HUES6 (cell line): ENCODE results near the gene N4BP2L2.
"Not testable (repeated sequence)": the region's sequence is repeated elsewhere in the genome, so short reads cannot be mapped to it uniquely, and the experiment has no call there.

Source experiments
- H3K27ac ChIP-seq: 2 replicates; pipeline ENCODE4 v1.7.0; 2013; ENCODE audit warnings: low read depth, mild to moderate bottlenecking, low read length, inconsistent platforms
- H3K27me3 ChIP-seq: 2 replicates; pipeline ENCODE4 v1.6.1; 2013; ENCODE audit warnings: low read length; ENCODE audit not compliant: control insufficient read depth, insufficient read depth
- H3K36me3 ChIP-seq: 2 replicates; pipeline ENCODE4 v1.6.1; 2013; ENCODE audit warnings: low read length; ENCODE audit not compliant: control insufficient read depth, insufficient read depth
- H3K4me1 ChIP-seq: 2 replicates; pipeline ENCODE4 v1.6.1; 2013; ENCODE audit warnings: low read length; ENCODE audit not compliant: control insufficient read depth, insufficient read depth
- H3K4me3 ChIP-seq: 2 replicates; pipeline ENCODE4 v1.5.1; 2013; ENCODE audit warnings: low read depth, low read length
- H3K9ac ChIP-seq: one replicate; pipeline ENCODE4 v1.6.1; 2013; ENCODE audit warnings: mild to moderate bottlenecking, low read length
- H3K9me3 ChIP-seq: 2 replicates; pipeline ENCODE4 v1.6.1; 2013; ENCODE audit warnings: low read depth, low read length; ENCODE audit not compliant: control insufficient read depth, insufficient read depth

N4BP2L2 gene

DNA sequence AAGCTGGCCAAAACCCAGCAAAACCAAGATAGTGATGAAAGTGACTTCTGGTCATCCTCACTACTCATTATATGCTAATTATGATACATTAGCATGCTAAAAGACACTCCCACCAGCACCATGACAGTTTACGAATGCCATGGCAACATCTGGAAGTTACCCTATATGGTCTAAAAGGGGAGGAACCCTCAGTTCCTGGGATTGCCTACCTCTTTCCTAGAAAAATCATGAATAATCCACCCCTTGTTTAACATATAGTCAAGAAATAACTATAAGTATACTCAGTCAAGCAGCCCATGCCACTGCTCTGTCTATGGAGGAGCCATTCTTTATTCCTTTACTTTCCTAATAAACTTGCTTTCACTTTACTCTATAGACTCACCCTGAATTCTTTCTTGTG is 22.2 kb upstream of the N4BP2L2 start:
- peaks cover 11% of the 10 kb centered on the region for H3K9me3 ChIP-seq
- H3K27ac ChIP-seq, H3K4me1 ChIP-seq, H3K27me3 ChIP-seq, H3K36me3 ChIP-seq, H3K4me3 ChIP-seq, H3K9ac ChIP-seq: not testable (repeated sequence)

- no peaks in the 10 kb centered on the region for H3K36me3 ChIP-seq
- H3K9ac ChIP-seq, result no peak overlapping the region
- no peaks in the 10 kb centered on the region for H3K9me3 ChIP-seq
- H3K27ac ChIP-seq, result no peak overlapping the region
- H3K4me1 ChIP-seq, result no peaks in the 10 kb centered on the region
- H3K27me3 ChIP-seq, result no peaks in the 10 kb centered on the region
- H3K4me3 ChIP-seq, result no peak overlapping the region
Observed at GRCh38 chr13:32555613-32556012, 17.0 kb upstream of the N4BP2L2 start.

GRCh38 chr13:32553720-32554119 is 15.1 kb upstream of the N4BP2L2 start:
- no peaks in the 10 kb centered on the region for H3K9me3 ChIP-seq

DNA sequence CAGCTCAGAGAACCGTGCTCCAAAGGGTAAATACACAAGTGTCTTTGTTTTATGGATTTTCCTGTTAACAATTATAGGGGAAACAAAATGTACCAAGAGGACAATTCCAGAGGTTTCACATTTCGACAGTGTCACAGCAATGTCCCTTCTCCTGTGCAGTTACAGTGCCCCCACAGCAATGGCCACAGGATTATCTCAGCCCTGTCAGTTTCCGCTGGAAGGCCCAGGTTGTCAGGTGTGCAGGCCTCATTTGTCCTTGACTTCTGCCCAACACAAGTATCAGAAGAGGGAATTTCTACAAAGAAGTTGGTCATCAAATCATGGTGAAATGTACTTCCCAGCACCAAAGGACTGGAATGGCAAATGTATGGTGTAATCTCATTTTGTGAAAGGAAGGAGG is 11.2 kb upstream of the N4BP2L2 start:
- no peak overlapping the region for H3K4me3 ChIP-seq
- no peak overlapping the region for H3K27ac ChIP-seq
- H3K9ac ChIP-seq, result no peak overlapping the region
- H3K9me3 ChIP-seq, result no peaks in the 10 kb centered on the region
- no peaks in the 10 kb centered on the region for H3K27me3 ChIP-seq
- no peaks in the 10 kb centered on the region for H3K36me3 ChIP-seq
- no peaks in the 10 kb centered on the region for H3K4me1 ChIP-seq

More at GRCh38 chr13:32553720-32554119, 15.1 kb upstream of the N4BP2L2 start:
- H3K9ac ChIP-seq, result no peak overlapping the region
- H3K4me3 ChIP-seq, result no peak overlapping the region
- H3K4me1 ChIP-seq, result no peaks in the 10 kb centered on the region
- no peak overlapping the region for H3K27ac ChIP-seq
- H3K27me3 ChIP-seq, result no peaks in the 10 kb centered on the region
- no peaks in the 10 kb centered on the region for H3K36me3 ChIP-seq

GRCh38 chr13:32548837-32549236 is 10.2 kb upstream of the N4BP2L2 start:
- H3K9me3 ChIP-seq, result no peaks in the 10 kb centered on the region
- no peaks in the 10 kb centered on the region for H3K36me3 ChIP-seq
- no peaks in the 10 kb centered on the region for H3K4me1 ChIP-seq
- H3K27ac ChIP-seq, result no peak overlapping the region
- no peaks in the 10 kb centered on the region for H3K27me3 ChIP-seq
- H3K9ac ChIP-seq, result no peak overlapping the region
- no peak overlapping the region for H3K4me3 ChIP-seq

DNA sequence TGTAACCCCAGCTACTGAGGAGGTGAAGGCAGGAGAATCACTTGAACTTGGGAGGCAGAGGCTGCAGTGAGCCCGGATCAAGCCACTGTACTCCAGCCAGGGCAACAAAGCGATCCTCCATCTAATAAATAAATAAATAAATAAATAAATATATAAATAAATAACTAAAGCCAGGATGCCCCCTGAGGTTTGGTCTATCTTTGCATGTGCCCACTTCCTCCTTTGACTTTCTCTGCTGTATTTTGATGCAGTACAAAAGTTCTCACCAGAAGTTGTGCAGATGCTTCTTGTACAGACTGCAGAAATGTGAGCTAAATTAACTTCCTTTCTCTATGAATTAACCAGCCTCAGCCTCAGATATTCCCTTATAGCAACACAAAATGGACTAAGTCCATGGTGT is 6.5 kb upstream of the N4BP2L2 start:
- Histone ChIP-seq H3K4me1 (no peaks in the 10 kb centered on the region), H3K27me3 (no peaks in the 10 kb centered on the region), H3K9ac (no peak overlapping the region), H3K36me3 (no peaks in the 10 kb centered on the region), H3K9me3 (no peaks in the 10 kb centered on the region), H3K27ac (no peak overlapping the region), H3K4me3 (no peak overlapping the region)

DNA sequence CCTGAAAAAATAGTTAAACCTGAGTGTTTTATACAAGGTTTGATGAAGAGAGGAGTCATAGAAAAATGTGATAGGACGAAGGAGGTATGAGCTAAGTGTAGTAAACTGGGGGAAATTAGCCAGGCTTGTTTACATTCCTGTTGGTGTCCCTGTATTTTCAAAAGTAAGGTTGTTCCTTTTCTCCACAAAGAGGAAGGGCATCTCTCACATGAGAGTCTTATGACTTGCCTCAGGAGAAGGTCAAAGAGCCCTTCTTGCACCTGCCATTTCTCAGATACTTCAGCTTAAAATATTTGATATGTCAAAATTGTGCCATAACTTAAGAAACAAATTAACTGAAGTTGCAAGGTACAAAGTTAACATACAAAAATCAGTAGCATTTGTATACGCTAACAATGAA is 3.6 kb upstream of the N4BP2L2 start:
- Histone ChIP-seq H3K27me3 (no peaks in the 10 kb centered on the region), H3K27ac (no peak overlapping the region), H3K4me3 (no peak overlapping the region), H3K4me1 (no peaks in the 10 kb centered on the region), H3K36me3 (no peaks in the 10 kb centered on the region), H3K9ac (no peak overlapping the region), H3K9me3 (no peaks in the 10 kb centered on the region)

DNA sequence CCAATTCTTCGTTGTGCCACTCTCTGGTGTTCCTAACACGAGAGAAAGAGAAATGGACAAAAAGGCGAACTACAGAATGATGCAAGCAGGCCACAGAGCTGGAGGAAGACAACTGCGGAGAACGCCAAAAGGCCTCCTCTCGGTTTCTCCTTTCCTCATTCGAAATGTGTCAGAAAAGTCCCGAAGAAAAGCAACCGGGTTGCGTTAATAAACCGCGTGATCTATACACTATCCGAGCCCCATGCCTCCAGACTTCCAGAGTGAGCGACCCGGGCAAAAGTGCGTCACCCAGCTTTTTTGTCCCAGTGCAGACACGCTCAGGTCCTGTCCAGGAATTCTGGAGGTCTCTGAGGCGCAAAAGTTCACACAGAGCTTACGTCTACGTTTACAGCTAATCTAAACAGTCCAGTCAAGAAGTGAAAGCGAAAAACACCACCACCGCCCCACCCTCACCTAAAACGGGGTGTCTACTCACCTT is 413 bp downstream of the N4BP2L2 start:
- peaks cover 24% of the 10 kb centered on the region for H3K36me3 ChIP-seq
- H3K4me3 ChIP-seq, result peak overlapping the region; percentile 88
- H3K9ac ChIP-seq, result peak overlapping the region; percentile 73
- peak overlapping the region; percentile 10 for H3K27ac ChIP-seq
- no peaks in the 10 kb centered on the region for H3K27me3 ChIP-seq
- no peaks in the 10 kb centered on the region for H3K4me1 ChIP-seq
- H3K9me3 ChIP-seq, result no peaks in the 10 kb centered on the region

DNA sequence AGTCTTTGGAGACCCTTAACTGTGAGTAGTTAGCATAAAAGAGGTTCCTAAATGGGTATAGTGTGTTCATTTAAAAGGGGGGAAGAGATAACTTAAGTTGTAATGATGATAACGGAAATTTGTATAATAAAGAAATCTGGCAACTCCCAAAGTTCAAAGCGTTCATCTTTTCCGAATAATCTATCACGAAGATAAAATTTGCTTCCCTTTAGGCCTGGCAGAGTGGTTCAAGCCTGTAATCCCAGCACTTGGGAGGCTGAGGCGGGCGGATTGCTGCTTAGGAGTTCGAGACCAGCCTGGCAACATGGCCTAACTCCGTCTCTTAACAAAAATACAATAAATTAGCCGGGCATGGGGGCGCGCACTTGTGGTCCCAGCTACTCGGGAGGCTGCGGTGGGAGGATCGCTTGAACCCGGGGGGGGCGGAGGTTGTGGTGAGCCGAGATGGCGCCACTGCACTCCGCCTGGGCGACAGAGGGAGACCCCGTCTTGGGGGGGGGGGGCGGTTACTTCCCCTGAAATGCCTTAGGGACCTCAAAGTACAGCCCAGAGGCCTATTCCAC is 934 bp downstream of the N4BP2L2 start:
- Histone ChIP-seq H3K4me1 (no peaks in the 10 kb centered on the region), H3K27ac (peak overlapping the region; percentile 10), H3K9me3 (no peaks in the 10 kb centered on the region), H3K36me3 (peaks cover 24% of the 10 kb centered on the region), H3K27me3 (no peaks in the 10 kb centered on the region), H3K9ac (peak overlapping the region; percentile 73), H3K4me3 (peak overlapping the region; percentile 88)

- H3K27ac ChIP-seq, result no peak overlapping the region
- H3K27me3 ChIP-seq, result no peaks in the 10 kb centered on the region
- no peaks in the 10 kb centered on the region for H3K4me1 ChIP-seq
- no peak overlapping the region for H3K4me3 ChIP-seq
- peaks cover 27% of the 10 kb centered on the region for H3K36me3 ChIP-seq
- H3K9me3 ChIP-seq, result no peaks in the 10 kb centered on the region
- no peak overlapping the region for H3K9ac ChIP-seq
Observed at GRCh38 chr13:32535748-32536147, 2.8 kb downstream of the N4BP2L2 start.

DNA sequence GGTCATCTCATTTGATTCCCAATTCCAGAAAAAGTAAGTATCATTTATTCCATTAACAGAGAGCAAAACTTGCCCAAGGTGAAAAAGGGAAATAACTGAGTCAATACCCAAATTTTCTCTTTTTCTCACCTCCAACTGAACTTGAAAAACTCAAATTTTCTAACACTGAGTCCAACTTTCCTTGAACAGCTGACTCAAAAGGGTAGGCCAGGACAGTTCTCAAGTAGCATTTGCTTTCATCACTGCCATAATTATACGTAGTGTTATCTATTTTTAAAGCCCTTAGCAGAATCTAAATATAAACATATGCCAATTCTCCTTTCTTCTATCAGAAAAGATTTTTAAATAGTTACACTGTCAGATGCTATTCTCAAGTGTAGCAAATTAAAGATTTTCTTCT is 3.5 kb downstream of the N4BP2L2 start:
- H3K36me3 ChIP-seq, result peaks cover 27% of the 10 kb centered on the region
- H3K9me3 ChIP-seq, result no peaks in the 10 kb centered on the region
- H3K27ac ChIP-seq, result no peak overlapping the region
- no peaks in the 10 kb centered on the region for H3K27me3 ChIP-seq
- no peak overlapping the region for H3K4me3 ChIP-seq
- no peaks in the 10 kb centered on the region for H3K4me1 ChIP-seq
- H3K9ac ChIP-seq, result no peak overlapping the region

GRCh38 chr13:32530841-32531253 is 7.7 kb downstream of the N4BP2L2 start:
- H3K36me3 ChIP-seq, result peaks cover 17% of the 10 kb centered on the region
- H3K4me3 ChIP-seq, result no peak overlapping the region
- no peaks in the 10 kb centered on the region for H3K27me3 ChIP-seq
- H3K4me1 ChIP-seq, result no peaks in the 10 kb centered on the region
- H3K27ac ChIP-seq, result no peak overlapping the region
- H3K9me3 ChIP-seq, result no peaks in the 10 kb centered on the region
- no peak overlapping the region for H3K9ac ChIP-seq
